Ovary (tissue), 9 donors: ENCODE results near the gene TULP4. TPM values are rescaled to one million over a fixed set of nuclear protein-coding genes. Genes with fewer than 3 reads are reported as not detected.
"Not testable (repeated sequence)": the region's sequence is repeated elsewhere in the genome, so short reads cannot be mapped to it uniquely, and the experiment has no call there.

Experiments used
- DNase-seq, 5 donors: peaks; one replicate each; pipeline ENCODE4 v3.0.0-alpha.2; 2019 to 2020
- H3K27ac ChIP-seq, 2 donors: fragments of 200-600 bp; one replicate each; pipeline versions ENCODE4 v1.5.1 to v1.8.0; 2019 to 2022
- H3K27me3 ChIP-seq: fragments of 200-600 bp; one replicate; pipeline ENCODE4 v1.8.0; 2022
- H3K36me3 ChIP-seq: fragments of 200-600 bp; sonication (generic); one replicate; pipeline ENCODE4 v1.5.1; 2019
- H3K4me1 ChIP-seq: one replicate; pipeline ENCODE4 v1.8.1; 2013; ENCODE audit warnings: mild to moderate bottlenecking, moderate library complexity; ENCODE audit not compliant: insufficient read depth
- H3K4me3 ChIP-seq: fragments of 200-600 bp; sonication (generic); one replicate; pipeline ENCODE4 v1.5.1; 2017
- H3K9me3 ChIP-seq, 2 donors: fragments of 200-600 bp in 1 of 2; sonication (generic) in 1 of 2; one replicate each; pipeline versions ENCODE4 v1.5.1 to v1.8.1; 2013 to 2019; ENCODE audit warnings: mild to moderate bottlenecking in 1 of 2, moderate library complexity in 1 of 2
- CTCF ChIP-seq, 3 donors: fragments of 450-650 bp in 2 of 3; fragments of 200-600 bp in 1 of 3; IDR thresholded peaks; one replicate each; pipeline versions ENCODE4 v1.5.1 to v1.8.0; 2016 to 2022; ENCODE audit warnings: antibody characterized with exemption in 3 of 3, mild to moderate bottlenecking in 1 of 3
- EP300 ChIP-seq: sonication (generic); formaldehyde crosslinking; IDR thresholded peaks from one replicate; pipeline ENCODE4 v1.6.1; 2017; ENCODE audit warnings: antibody characterized with exemption
- POLR2A ChIP-seq: fragments of 450-650 bp; IDR thresholded peaks from one replicate; pipeline ENCODE4 v1.6.1; 2017; ENCODE audit warnings: antibody characterized with exemption, mild to moderate bottlenecking, moderate library complexity
- WGBS, 3 donors: extraction: QIAGEN DNeasy Blood & Tissue Kit in 1 of 3; methylation state at CpG; one replicate each; pipeline versions ENCODE4 v1.1.5 to v1.1.7; 2013 to 2017; 5-methylcytosine and 5-hydroxymethylcytosine counted together
- intact Hi-C, 4 donors: fragments of 100-400 bp; cut with DNase I; formaldehyde crosslinking; loops; one replicate each; pipeline versions ENCODE4 v1.11.0 to v1.15.1; 2022 to 2023
- polyA plus RNA-seq, 2 donors: library from polyadenylated mRNA; stranded (reverse); fragments of 200-250 nt in 1 of 2; fragments of 350-450 nt in 1 of 2; fragmentation: Illumina TruSeq in 1 of 2; extraction: RNeasy Lipid Tissue Mini Kit (QIAGEN cat#74804) in 1 of 2; gene quantifications; one replicate each; pipeline ENCODE4 v1.2.3, GENCODE V29; 2013 to 2014
- total RNA-seq, 7 donors: library from RNA; depleted of rRNA in 2 of 7; stranded (reverse); fragments of >200 nt in 2 of 7; fragmentation: NEBNext Ultra II Directional in 3 of 7; extraction: Animal tissue kit (Norgen Biotek cat#: 25700) in 3 of 7; gene quantifications; one replicate each; pipeline versions ENCODE4 v1.1.0 to v1.2.4, GENCODE V29; 2016 to 2023
- donor health status: DM: no; HTN: no; CAD: no; lungs with moderate emphysema.
- donor health status: DM: no; HTN: no; CAD: no.
- donor health status: Bipolar disorder and iron deficiency.
- donor health status: DM: yes; HTN: yes; CAD: no.
- donor health status: DM: no; HTN: no; CAD: no.
- donor health status: DM: yes; HTN: yes; CAD: no.

Gene TULP4
- total and polyA plus RNA-seq, 9 donors = 7.5 to 152 (median 92.6) TPM

GRCh38 chr6:158522616-158523015 lies 210.4 kb downstream of the TULP4 start:
- Histone ChIP-seq H3K9me3 (no peaks in the 10 kb centered on the region), H3K27ac (no peak overlapping the region), H3K36me3 (no peaks in the 10 kb centered on the region), H3K4me3 (no peak overlapping the region), H3K4me1 (peaks cover 1% of the 10 kb centered on the region), H3K27me3 (no peaks in the 10 kb centered on the region)
- 93 to 95% (median 93%) methylated on average over 11 of the region's 11 CpGs for WGBS, 3 donors
- TF ChIP-seq CTCF (IDR thresholded peaks at IDR 0.05) (no peak), EP300 (no peak), POLR2A (no peak)
- intact Hi-C loops = no loop called here
- DNase-seq = no peak

GRCh38 chr6:158524311-158524710 lies 212.0 kb downstream of the TULP4 start:
- TF ChIP-seq POLR2A (no peak), CTCF (IDR thresholded peaks at IDR 0.05) (no peak), EP300 (no peak)
- Histone ChIP-seq H3K27me3 (no peaks in the 10 kb centered on the region), H3K36me3 (no peaks in the 10 kb centered on the region), H3K4me1 (no peaks in the 10 kb centered on the region), H3K27ac (no peak overlapping the region), H3K9me3 (no peaks in the 10 kb centered on the region), H3K4me3 (no peak overlapping the region)
- intact Hi-C loops = no loop called here
- 93 to 94% (median 94%) methylated on average over 15 of the region's 15 CpGs for WGBS, 3 donors
- no peak for DNase-seq

GRCh38 chr6:158527858-158528257 lies 215.6 kb downstream of the TULP4 start:
- intact Hi-C loops, H3K27me3 ChIP-seq, H3K4me1 ChIP-seq, H3K36me3 ChIP-seq, H3K9me3 ChIP-seq, H3K27ac ChIP-seq, H3K4me3 ChIP-seq, DNase-seq: not testable (repeated sequence)
- WGBS, 3 donors = 83 to 94% (median 88%) methylated on average over 1 of the region's 1 CpG

- no peaks in the 10 kb centered on the region for H3K9me3 ChIP-seq
- no peak overlapping the region for H3K27ac ChIP-seq
- intact Hi-C loops = no loop called here
- H3K36me3 ChIP-seq = no peaks in the 10 kb centered on the region
- no peak overlapping the region for H3K4me3 ChIP-seq
- DNase-seq = no peak
- WGBS, 3 donors = 73 to 81% (median 79%) methylated on average over 6 of the region's 6 CpGs
- no peaks in the 10 kb centered on the region for H3K4me1 ChIP-seq
- H3K27me3 ChIP-seq = no peaks in the 10 kb centered on the region
- no peak for TF ChIP-seq POLR2A
- TF ChIP-seq EP300 = no peak
- TF ChIP-seq CTCF (IDR thresholded peaks at IDR 0.05) = no peak
Observed at GRCh38 chr6:158528826-158529225, 216.6 kb downstream of the TULP4 start.

- Histone ChIP-seq H3K36me3 (no peaks in the 10 kb centered on the region), H3K27me3 (no peaks in the 10 kb centered on the region), H3K27ac (no peak overlapping the region), H3K4me3 (no peak overlapping the region), H3K4me1 (no peaks in the 10 kb centered on the region), H3K9me3 (no peaks in the 10 kb centered on the region)
- no peak for TF ChIP-seq POLR2A
- TF ChIP-seq EP300 = no peak
- no peak for TF ChIP-seq CTCF (IDR thresholded peaks at IDR 0.05)
- intact Hi-C loops = loop anchor here in 1 of 4 donors (10.0 kb wide), 1 partner anchor 135 kb away; no protein-coding TSS in a partner anchor
- 72 to 75% (median 72%) methylated on average over 8 of the region's 8 CpGs for WGBS, 3 donors
- DNase-seq = no peak
Observed at GRCh38 chr6:158529629-158530028, 217.4 kb downstream of the TULP4 start.
